HG02852 (cell line): ENCODE measurements around the gene GLUD1.
"Not testable (repeated sequence)": the region's sequence is repeated elsewhere in the genome, so short reads cannot be mapped to it uniquely, and the experiment has no call there.

Source experiments
- ATAC-seq: cut with Tn5 transposase; IDR thresholded peaks from one replicate; pipeline ENCODE4 v1.9.1; 2021; ENCODE audit warnings: mild to moderate bottlenecking, moderate library complexity; ENCODE audit not compliant: unreplicated experiment

GLUD1 gene

DNA sequence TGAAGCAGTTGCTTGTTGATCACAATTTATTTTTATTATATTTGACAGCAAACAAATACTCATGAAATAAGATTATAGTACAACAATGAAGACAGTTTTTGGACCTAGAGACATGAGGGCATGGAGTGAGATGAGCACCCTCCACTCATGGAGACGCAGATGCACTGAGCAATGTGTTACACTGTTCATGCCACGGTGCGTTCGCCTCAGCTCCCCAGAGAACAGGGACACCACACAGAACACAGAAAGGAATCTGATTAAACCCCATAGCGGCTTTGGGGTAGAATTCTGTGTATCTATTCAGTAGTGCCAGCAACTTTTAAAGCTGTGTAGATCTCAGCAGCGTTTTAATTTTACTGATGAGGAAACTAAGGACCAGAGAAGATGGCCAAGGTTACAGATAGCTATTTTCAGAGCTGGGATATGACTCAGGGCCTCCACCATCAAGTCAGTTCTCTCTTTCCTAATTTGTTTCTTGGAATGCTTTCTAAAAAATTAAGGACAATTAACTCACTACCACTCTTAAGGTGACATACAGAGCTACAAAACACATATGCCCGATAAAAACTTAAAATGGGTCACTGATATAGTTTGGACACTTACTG lies 41.0 kb downstream of the GLUD1 start:
- no peak for ATAC-seq

DNA sequence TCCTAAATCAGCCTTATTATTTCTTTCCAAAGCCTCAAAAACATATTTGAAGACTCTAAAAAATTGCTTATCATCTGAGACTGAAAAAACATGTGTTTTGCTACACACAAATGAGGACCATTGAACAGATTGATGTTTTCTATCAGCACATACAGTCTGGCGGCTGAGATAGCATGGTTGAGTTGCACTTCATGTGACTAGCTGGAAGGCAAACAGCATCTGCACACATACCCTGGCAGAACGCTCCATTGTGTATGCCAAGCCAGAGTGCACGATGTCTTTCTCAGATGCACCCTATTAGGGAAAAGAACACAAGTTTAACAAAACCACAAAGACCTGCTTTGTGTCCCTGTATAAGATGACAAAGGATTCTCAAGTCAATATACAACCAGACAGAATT lies 41.5 kb downstream of the GLUD1 start:
- ATAC-seq = no peak

DNA sequence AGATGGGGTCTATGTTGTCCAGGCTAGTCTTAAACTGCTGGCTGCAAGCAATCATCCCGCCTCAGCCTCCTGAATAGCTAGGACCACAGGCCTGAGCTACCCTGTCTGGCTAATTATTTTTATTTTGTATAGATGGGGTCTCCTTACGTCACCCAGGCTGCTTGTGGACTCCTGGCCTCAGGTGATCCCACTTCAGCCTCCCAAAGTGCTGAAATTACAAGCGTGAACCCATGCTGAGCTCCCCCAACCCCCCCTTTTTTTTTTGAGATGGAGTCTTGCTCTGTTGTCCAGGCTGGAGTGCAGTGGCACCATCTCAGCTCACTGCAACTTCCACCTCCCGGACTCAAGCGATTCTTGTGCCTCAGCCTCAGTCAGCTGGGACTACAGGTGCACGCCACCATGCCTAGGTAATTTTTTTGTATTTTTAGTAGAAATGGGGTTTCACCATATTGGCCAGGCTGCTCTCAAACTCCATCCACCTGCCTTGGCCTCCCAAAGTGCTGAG lies 49.2 kb downstream of the GLUD1 start:
- ATAC-seq = no peak

DNA sequence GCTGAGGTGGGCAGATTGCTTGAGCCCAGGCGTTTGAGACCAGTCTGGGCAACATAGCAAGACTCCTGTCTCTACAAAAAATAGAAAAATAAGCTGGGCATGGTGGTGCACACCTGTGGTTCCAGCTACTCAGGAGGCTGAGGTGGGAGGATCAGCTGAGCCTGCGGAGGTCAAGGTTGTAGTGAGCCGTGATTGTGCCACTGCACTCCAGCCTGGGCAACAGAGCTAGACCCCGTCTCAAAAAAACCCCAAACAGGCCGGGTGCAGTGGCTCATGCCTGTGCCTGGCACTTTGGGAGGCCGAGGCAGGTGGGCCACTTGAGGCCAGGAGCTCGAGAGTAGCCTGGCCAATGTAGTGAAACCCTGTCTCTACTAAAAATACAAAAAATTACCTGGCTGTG lies 51.1 kb downstream of the GLUD1 start:
- ATAC-seq = not testable (repeated sequence)

DNA sequence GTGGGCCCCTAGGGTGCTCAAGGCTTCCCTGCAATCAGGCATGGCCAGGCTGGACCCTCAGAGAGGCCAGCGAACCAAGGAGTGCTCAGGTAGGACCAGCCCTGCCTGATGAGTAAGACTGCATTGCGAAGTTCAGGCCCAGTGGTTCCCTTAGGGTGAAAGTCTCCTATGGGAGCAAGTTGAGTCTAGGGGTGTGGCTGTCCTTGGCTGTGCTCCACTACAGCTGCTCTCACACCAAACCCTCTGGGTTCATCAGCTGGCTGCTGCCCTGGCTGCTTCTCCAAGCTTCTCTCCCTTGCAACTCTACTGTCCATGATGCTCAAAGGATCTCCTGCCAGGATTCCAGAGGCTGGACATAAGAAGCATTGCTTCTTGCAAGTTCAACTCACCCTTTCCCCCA lies 55.9 kb downstream of the GLUD1 start:
- ATAC-seq = no peak

DNA sequence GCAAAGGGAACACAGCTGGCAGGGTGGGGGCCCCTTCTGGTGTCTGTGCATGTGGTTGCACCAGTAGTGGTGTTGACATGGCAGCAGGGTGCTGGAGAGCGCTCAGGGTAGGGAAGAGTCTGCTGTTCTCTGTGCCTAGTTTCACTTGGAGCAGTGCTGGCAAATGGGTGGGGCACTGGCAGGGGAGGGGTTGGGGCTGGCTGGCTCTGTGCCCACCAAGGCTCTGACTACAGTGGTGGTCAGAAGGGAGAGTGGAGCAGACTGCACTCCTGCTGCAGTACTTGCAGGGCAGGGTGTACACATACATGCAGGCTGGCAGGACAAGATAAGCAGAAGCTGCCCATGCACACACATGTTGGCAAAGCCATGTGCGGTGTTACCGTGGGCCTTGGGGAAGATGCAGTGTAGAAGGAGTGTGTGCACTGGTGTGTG lies 56.3 kb downstream of the GLUD1 start:
- no peak for ATAC-seq

DNA sequence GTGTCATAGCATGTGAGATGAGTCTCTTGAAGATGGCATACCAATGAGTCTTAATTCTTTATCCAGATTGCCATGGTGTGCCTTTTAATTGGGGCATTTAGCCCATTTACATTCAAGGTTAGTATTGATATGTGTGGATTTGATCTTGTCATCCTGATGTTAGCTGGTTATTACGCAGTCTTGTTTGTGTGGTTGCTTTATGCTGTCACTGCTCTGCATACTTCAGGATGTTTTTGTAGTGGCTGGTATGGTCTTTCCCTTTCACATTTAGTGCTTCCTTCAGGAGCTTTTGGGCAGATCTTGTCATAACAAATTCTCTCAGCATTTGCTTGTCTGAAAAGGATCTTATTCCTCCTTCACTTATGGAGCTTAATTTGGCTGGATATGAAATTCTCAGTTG lies 58.0 kb downstream of the GLUD1 start:
- no peak for ATAC-seq

DNA sequence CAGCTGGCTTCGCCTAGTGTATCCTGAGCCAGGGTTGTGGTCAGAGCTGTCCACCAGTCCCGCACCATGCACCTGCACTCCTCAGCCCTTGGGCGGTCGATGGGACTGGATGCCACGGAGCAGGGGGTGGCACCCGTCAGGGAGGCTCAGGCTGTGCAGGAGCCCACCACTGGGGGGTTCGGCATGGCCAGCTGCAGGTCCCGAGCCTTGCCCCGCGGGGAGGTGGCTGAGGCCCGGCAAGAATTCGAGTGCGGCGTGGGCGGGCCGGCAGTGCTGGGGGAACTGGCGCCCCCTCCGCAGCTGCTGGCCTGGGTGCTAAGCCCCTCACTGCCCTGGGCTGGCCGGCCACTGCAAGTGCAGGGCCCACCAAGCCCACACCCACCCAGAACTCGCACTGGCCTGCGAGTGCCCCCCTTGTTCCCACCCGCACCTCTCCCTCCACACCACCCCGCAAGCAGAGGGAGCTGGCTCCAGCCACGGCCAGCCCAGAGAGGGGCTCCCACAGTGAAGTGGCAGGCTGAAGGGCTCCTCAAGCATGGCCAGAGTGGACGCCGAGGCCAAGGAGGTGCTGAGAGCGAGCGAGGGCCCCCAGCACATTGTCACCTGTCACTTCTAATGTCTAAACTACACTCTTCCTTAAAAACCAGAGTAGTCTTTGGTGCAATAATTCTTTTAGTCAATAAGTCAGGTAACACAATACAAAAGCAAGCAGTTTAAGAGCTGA lies 63.6 kb downstream of the GLUD1 start:
- no peak for ATAC-seq

DNA sequence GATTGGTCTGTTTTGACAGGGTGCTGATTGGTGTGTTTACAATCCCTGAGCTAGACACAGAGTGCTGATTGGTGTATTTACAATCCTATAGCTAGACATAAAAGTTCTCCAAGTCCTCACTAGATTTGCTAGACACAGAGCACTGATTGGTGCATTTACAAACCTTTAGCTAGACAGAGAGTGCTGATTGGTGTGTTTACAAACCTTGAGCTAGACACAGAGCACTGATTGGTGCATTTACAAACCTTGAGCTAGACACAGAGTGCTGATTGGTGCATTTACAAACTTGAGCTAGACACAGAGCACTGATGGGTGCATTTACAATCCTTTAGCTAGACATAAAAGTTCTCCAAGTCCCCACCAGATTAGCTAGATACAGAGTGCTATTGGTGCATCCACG lies 64.2 kb downstream of the GLUD1 start:
- ATAC-seq = not testable (repeated sequence)

DNA sequence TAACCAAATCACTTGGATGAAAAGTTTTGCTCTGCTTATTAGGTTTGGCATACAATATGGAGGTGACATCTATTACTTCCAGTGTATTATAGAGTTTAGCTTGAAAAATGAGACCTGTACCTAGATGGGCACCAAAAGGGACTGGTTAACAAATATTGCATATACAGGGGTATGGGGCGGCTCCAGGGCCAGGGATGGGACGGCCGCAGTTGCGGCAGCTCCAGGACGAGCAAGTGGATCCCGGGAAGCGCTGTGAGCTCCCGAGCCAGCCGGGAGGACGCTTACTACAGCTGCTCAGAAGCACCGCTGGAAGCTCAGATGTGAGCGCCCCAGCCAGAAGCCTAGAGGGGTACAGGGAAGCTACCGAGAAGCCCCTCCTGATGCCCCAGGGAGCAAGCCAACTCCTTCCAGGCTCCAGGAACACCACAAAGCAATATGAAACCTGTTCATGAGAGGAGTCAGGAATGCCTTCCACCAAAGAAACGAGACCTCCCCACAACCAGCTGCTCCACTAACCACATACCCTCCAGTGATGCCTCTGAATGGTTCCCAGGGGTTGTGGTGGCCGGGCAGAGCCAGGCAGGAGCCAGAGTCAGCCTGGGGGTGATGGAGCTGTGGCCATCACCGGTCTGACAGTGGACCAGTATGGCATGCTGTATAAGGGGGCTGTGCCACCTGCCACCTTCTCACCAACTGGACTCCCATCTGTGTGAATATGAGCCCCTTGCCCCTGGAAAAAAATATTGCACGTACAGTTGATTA lies 67.7 kb downstream of the GLUD1 start:
- not testable (repeated sequence) for ATAC-seq

DNA sequence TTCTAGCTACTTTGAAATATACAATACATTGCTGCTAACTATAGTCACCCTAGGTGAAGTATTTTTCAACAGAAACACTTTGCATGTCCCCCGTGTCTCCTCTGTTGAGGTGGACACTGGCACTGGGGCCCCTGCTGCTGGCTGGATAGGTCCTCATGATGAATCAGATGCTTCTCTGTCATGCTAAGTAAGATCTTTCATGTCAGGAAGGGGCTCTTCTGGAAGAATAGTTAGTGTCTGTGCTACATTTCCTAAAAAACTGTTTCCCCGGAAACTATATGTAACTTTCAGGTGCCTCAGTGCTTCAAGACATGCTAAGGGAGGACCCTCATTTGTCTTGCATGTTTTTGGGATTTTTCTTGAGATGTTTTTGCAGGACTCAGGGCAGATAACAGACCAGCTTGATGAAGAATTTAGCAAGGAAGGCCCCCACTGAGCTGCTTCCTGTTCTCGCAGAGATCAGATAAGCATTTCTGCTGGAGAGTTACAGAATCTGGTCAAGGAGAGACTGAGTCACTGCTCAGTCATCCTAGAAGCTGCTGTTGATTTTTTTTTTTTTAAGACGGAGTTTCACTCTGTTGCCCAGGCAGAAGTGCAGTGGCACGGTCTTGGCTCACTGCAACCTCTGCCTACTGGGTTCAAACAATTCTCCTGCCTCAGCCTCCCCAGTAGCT lies 69.2 kb downstream of the GLUD1 start:
- ATAC-seq = not testable (repeated sequence)

DNA sequence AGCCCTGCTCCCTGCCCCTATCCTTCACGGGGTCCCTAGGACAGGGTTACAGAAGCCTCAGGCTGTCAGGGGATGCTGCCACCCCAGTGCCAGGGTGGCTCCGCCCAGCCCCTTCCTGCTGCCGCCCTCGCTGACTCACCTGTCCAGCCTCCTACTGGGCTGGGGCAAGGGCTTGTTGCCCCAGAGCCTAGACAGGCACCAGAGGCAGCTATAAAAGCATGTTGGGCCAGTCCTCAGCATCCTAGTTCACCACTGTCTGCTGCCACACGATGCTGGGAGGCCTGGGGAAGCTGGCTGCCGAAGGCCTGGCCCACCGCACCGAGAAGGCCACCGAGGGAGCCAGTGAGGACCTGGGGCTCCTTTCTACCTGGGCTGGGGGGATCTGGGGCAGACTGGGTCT lies 74.6 kb downstream of the GLUD1 start, which contains the start of gene FAM25A:
Gene FAM25A (plus strand): TSS at position 239 of the 400 bp plus-strand sequence. CDS start 31 bp downstream, at position 270.
- not testable (repeated sequence) for ATAC-seq

DNA sequence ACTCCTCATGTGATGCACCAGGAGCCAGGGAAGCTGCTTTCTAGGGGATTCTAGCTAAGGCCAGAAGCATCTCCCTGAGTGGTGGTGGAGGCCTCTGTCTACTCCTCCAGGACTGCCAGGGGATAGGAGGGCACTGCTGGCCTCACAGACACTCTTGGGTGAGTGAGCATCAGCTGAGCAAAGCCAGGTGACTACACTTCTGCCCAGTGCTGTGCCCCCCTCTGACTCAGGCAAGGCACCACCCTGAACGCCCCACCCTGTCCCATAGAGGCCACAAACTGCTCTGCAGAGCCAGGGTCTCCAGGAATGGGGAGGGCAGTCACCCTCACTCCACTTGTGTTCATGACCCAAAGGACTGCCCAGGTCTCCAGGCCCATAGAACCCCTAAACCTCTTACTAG lies 75.1 kb downstream of the GLUD1 start:
- not testable (repeated sequence) for ATAC-seq

DNA sequence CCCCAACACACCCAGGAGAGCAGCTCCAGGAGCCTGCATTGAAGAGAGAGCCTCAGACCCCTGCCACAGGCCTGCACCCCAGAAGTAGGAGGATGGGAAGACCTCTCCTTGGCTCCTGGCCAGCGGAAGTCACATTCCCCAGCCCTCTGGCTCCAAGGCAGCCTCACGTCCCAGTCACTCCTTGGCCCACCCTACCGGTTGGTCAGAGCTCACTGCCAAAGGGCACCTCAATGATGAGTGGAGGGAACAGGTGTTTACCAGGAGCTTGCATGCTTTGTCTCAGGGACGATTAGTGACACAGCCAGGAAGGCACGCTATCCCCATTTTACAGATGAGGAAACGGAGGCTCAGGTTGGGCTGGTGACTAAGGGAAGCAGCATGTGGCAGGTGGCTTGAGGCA lies 75.6 kb downstream of the GLUD1 start:
- not testable (repeated sequence) for ATAC-seq

DNA sequence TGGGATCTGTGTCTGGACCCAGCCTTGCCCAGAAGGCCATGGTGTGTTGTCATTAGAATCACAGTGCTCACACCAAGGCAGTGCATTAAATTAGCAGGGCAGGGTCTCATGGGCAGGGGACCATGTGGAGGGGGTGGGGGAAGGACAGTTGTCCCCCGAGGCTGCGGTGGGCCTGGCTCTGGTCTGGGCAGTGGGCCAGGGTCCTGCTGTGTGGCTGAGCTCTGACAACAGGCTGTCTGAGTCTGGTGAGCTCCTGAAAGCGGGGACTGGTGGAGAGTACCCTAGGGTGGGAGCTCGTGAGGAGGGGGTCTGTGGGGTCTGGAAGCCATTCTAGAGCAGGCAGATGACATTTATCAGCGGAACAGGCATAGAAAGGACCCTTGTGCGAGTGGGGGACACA lies 76.5 kb downstream of the GLUD1 start:
- not testable (repeated sequence) for ATAC-seq

DNA sequence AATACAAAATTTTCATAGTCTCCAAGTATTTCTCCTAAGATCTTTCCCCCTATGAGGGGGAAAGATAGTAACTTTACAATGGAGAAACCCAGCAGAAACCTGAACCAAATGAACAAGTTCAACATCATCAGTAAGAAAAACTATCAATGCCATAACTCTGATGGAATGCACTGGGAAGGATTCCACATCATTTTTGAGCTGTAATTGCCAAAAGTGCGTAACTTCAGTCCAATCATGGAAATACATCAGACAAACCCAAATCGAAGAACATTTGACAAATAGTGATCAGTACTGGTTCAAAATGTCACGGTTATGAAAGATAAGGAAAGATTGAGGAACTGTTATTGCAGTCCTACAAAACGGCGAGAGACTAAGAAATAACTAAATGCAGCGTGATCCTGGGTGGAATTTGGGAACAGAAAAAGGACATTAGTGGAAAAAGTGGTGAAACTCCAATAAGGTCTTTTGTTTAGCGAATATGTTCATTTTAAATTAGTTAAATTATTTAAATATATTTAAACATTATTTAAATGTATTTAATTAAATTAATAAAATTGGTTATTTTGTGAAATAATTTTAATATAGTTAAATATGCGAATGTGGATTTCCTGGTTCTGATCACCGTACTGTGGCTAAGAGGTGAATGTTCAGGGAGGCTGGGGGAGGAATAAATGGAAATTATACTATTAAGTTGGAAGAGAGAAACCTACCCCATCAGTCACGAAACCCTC lies 79.5 kb downstream of the GLUD1 start:
- not testable (repeated sequence) for ATAC-seq

DNA sequence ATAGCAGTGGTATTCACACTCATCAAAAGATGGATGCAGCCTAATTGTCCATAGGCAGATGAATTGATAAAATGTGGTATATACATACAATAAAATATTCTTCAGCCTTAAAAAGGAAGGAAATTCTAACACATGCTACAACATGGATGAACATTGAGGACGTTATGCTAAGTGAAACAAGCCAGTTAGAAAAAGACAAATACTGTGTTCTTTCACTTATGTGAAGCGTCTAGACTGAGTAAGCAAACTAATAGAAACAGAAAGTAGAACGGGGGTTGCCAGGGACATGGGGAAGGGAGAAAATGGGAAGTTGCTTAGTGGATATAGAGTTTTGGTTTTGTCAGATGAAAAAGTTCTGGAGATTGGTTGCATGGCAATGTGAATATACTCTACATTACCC lies 81.1 kb downstream of the GLUD1 start:
- not testable (repeated sequence) for ATAC-seq

DNA sequence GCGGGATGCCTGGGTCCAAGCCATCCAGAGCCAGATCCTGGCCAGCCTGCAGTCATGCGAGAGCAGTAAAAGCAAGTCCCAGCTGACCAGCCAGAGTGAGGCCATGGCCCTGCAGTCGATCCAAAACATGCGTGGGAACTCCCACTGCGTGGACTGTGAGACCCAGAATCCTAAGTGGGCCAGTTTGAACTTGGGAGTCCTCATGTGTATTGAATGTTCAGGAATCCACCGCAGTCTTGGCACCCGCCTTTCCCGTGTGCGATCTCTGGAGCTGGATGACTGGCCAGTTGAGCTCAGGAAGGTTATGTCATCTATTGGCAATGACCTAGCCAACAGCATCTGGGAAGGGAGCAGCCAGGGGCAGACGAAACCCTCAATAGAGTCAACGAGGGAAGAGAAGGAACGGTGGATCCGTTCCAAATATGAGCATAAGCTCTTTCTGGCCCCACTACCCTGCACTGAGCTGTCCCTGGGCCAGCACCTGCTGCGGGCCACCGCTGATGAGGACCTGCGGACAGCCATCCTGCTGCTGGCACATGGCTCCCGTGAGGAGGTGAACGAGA lies 85.4 kb downstream of the GLUD1 start:
- ATAC-seq = not testable (repeated sequence)

DNA sequence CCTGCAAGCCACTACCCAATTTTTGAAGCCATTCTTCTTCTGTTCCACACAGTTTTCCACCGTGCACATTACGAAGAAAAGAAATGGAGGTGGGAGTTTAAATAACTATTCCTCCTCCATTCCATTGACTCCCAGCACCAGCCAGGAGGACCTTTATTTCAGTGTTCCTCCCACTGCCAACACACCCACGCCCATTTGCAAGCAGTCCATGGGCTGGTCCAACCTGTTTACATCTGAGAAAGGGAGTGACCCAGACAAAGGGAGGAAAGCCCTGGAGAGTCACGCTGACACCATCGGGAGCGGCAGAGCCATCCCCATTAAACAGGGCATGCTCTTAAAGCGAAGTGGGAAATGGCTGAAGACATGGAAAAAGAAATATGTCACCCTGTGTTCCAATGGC lies 86.3 kb downstream of the GLUD1 start:
- not testable (repeated sequence) for ATAC-seq

DNA sequence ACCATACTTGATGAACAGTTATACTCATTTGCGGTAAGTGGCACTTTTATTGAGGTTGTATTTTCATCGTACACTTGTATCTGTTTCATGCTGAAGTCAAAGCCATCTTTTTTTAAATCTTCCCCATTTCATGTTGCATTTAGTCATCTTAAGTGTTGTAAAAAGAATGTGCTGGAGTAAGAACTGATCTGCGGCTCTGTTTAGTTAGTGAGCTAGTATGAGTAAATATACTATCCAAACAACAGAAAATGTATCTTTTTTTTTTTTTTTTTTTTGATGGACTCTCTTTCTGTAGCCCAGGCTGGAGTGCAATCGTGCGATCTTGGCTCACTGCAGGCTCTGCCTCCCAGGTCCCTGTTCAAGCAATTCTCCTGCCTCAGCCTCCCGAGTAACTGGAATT lies 87.0 kb downstream of the GLUD1 start:
- not testable (repeated sequence) for ATAC-seq
